Smooth muscle cell (in vitro differentiated cells): ENCODE data around the gene CMC1. TPM values are rescaled to one million over a fixed set of nuclear protein-coding genes. Genes with fewer than 3 reads are reported as not detected.

ENCODE experiments used
- DNase-seq: peaks from one replicate; lab custom pipeline; 2025; ENCODE audit not compliant: unreplicated experiment; lab: John Stamatoyannopoulos, UW
- H2AFZ ChIP-seq: fragments of 200-600 bp; sonication (generic); 2 replicates; pipeline ENCODE4 v1.6.0; 2016; ENCODE audit warnings: antibody characterized with exemption, low read depth, mild to moderate bottlenecking
- H3F3A ChIP-seq: fragments of 200-600 bp; sonication (generic); 2 replicates; pipeline ENCODE4 v1.6.0; 2017; ENCODE audit warnings: antibody characterized with exemption, low read depth
- H3K27ac ChIP-seq: fragments of 200-600 bp; sonication (generic); 2 replicates; pipeline ENCODE4 v1.5.1; 2016; ENCODE audit warnings: low read depth, mild to moderate bottlenecking
- H3K27me3 ChIP-seq: fragments of 200-600 bp; sonication (generic); 2 replicates; pipeline ENCODE4 v1.6.1; 2016; ENCODE audit warnings: low read depth, mild to moderate bottlenecking
- H3K36me3 ChIP-seq: fragments of 200-600 bp; sonication (generic); 2 replicates; pipeline ENCODE4 v1.5.1; 2016; ENCODE audit warnings: low read depth
- H3K4me1 ChIP-seq: fragments of 200-600 bp; sonication (generic); 2 replicates; pipeline ENCODE4 v1.5.1; 2016; ENCODE audit warnings: low read depth
- H3K4me2 ChIP-seq: fragments of 200-600 bp; sonication (generic); 2 replicates; pipeline ENCODE4 v1.6.0; 2016; ENCODE audit warnings: mild to moderate bottlenecking
- H3K4me3 ChIP-seq: fragments of 200-600 bp; sonication (generic); 2 replicates; pipeline ENCODE4 v1.5.1; 2016; ENCODE audit warnings: mild to moderate bottlenecking
- H3K79me2 ChIP-seq: fragments of 200-600 bp; sonication (generic); 2 replicates; pipeline ENCODE4 v1.6.0; 2016; ENCODE audit warnings: low read depth, mild to moderate bottlenecking
- H3K9ac ChIP-seq: fragments of 200-600 bp; sonication (generic); 2 replicates; pipeline ENCODE4 v1.6.0; 2016; ENCODE audit warnings: low read depth
- H3K9me3 ChIP-seq: fragments of 200-600 bp; sonication (generic); replicated peaks from 2 replicates; pipeline ENCODE4 v1.5.1; 2016; ENCODE audit warnings: low read depth
- H4K20me1 ChIP-seq: fragments of 200-600 bp; sonication (generic); 2 replicates; pipeline ENCODE4 v1.6.0; 2016; ENCODE audit warnings: low read depth
- whole genome bisulfite sequencing: methylation state at CpG from one replicate; pipeline ENCODE4 v1.1.7; 2016; ENCODE audit warnings: low lambda C conversion rate; 5-methylcytosine and 5-hydroxymethylcytosine counted together
- polyA plus RNA-seq: library from polyadenylated mRNA; unstranded; fragments of >200 nt; fragmentation: Nextera tagmentation; extraction: Ambion mirVana; gene quantifications from 2 replicates; pipeline ENCODE4 v1.2.1, GENCODE V29; 2016
- total RNA-seq: library from RNA; depleted of rRNA; stranded (reverse); fragments of >200 nt; gene quantifications from 2 replicates; pipeline ENCODE4 v1.2.3, GENCODE V29; 2014
- TF ChIP-seq, protein P1 (sequence below): fragments of 200-600 bp; sonication (generic); IDR thresholded peaks from 2 replicates; pipeline ENCODE4 v1.5.1; 2017; ENCODE audit warnings: borderline replicate concordance, mild to moderate bottlenecking, antibody characterized with exemption; ENCODE audit not compliant: insufficient read depth, poor library complexity, severe bottlenecking

The CMC1 gene
- total and polyA plus RNA-seq, 2 experiments from 2014 or later = 23.0 to 41.4 TPM

DNA sequence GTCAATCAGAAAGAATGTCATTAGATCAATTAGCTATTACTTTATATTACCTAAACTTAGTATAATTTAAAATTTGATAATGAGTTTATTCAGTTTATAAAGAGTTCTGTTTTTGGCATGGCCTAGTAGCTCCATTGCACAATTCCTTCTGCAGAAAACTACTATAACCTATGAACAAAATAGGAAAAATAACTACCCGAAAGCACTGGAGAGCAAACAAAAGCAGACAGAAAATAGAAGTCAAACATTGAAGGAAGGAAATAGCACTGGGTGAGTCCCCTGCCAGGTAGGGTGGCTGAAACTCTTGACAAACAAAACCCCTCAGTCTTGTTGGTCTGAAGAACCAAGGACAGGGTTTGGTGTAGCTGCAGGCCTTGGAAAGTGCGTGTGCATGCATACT, 37.5 kb downstream of the CMC1 start:
- Histone ChIP-seq H3K9ac (no peak overlapping the region), H3K27me3 (no peaks in the 10 kb centered on the region), H3K79me2 (no peaks in the 10 kb centered on the region), H3K27ac (no peak overlapping the region), H3K9me3 (no peaks in the 10 kb centered on the region), H3K36me3 (no peaks in the 10 kb centered on the region), H3K4me3 (no peak overlapping the region), H4K20me1 (peaks cover 16% of the 10 kb centered on the region), H3K4me1 (no peaks in the 10 kb centered on the region), H3K4me2 (no peak overlapping the region), H3F3A (no peaks in the 10 kb centered on the region), H2AFZ (no peak overlapping the region)
- DNase-seq = no peak
- 97% methylated on average over 2 of the region's 2 CpGs for WGBS
- TF ChIP-seq, protein P1, sequence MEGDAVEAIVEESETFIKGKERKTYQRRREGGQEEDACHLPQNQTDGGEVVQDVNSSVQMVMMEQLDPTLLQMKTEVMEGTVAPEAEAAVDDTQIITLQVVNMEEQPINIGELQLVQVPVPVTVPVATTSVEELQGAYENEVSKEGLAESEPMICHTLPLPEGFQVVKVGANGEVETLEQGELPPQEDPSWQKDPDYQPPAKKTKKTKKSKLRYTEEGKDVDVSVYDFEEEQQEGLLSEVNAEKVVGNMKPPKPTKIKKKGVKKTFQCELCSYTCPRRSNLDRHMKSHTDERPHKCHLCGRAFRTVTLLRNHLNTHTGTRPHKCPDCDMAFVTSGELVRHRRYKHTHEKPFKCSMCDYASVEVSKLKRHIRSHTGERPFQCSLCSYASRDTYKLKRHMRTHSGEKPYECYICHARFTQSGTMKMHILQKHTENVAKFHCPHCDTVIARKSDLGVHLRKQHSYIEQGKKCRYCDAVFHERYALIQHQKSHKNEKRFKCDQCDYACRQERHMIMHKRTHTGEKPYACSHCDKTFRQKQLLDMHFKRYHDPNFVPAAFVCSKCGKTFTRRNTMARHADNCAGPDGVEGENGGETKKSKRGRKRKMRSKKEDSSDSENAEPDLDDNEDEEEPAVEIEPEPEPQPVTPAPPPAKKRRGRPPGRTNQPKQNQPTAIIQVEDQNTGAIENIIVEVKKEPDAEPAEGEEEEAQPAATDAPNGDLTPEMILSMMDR = no peak

DNA sequence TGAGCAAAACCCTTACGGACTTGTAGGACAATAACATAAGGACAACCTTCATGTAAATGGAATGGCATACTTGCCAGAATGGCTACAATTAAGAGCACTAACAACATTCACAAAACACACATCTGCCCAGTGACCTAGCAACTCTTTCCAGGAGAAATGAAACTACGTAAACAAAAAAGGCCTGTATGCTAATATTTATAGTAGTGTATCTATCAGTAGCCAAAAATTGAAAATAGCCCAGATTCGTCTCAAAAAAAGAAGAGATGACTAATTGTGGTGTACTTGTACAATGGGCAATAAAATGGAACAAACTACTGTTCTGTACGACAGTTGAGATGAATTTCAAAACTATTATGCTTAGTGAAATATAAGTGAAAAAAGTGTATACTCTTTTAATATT, 38.4 kb downstream of the CMC1 start:
- no peaks in the 10 kb centered on the region for H3K27me3 ChIP-seq
- DNase-seq = no peak
- H3K27ac ChIP-seq = no peak overlapping the region
- no peaks in the 10 kb centered on the region for H3K9me3 ChIP-seq
- H2AFZ ChIP-seq = no peak overlapping the region
- H3K4me3 ChIP-seq = no peak overlapping the region
- TF ChIP-seq, protein P1 = no peak
- no peak overlapping the region for H3K9ac ChIP-seq
- no peaks in the 10 kb centered on the region for H3K4me1 ChIP-seq
- H3K4me2 ChIP-seq = no peak overlapping the region
- H3K36me3 ChIP-seq = no peaks in the 10 kb centered on the region
- 87% methylated on average over 4 of the region's 4 CpGs for WGBS
- no peaks in the 10 kb centered on the region for H3F3A ChIP-seq
- peaks cover 16% of the 10 kb centered on the region for H4K20me1 ChIP-seq
- no peaks in the 10 kb centered on the region for H3K79me2 ChIP-seq

DNA sequence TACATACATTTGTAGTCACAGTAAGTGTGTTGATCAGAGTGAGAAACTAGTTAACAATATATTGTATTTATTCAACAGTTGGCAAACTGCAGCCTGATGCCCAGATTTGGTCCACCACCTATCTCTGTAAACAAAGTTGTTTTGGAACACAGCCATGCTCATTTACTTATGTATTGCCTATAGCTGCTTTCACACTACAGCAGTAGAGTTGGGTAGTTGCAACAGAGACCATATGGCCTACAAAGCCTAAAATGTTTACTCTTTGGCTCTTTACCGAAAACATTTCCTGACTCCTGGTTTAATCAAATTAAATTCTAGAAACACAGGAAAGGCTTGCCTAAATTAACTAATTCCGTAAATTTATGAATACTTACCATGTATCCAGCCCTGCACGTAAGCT, 39.4 kb downstream of the CMC1 start:
- Histone ChIP-seq H4K20me1 (peaks cover 16% of the 10 kb centered on the region), H3F3A (no peaks in the 10 kb centered on the region), H3K36me3 (no peaks in the 10 kb centered on the region), H3K4me2 (no peak overlapping the region), H3K4me1 (no peaks in the 10 kb centered on the region), H3K79me2 (no peaks in the 10 kb centered on the region), H2AFZ (no peak overlapping the region), H3K4me3 (no peak overlapping the region), H3K9me3 (no peaks in the 10 kb centered on the region), H3K9ac (no peak overlapping the region), H3K27ac (no peak overlapping the region), H3K27me3 (no peaks in the 10 kb centered on the region)
- TF ChIP-seq, protein P1 = no peak
- 93% methylated on average over 3 of the region's 3 CpGs for WGBS
- DNase-seq = no peak

DNA sequence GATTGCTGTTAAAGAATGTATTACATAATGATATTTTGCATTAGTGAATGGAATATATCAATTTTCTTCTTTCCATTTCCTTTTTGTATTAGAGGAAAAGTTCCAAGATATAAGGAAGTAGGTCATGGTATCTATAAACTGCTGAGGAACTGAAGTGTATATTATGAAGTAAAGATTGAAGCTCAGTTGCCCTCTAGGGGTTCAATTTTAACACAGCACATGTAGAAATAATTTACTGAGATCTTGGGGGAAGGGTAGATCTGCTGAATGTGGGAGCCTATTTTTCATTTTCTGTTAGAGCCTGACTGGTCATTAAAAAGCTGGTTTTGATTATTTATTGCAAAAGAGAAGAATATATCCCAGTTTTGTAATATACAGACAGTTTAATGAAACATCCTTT, 45.2 kb downstream of the CMC1 start:
- no peak for DNase-seq
- Histone ChIP-seq H3K4me2 (no peak overlapping the region), H3K9me3 (peaks cover 4% of the 10 kb centered on the region), H3K79me2 (no peaks in the 10 kb centered on the region), H3K4me1 (no peaks in the 10 kb centered on the region), H3K27me3 (no peaks in the 10 kb centered on the region), H3K9ac (no peak overlapping the region), H4K20me1 (peaks cover 13% of the 10 kb centered on the region), H3K36me3 (no peaks in the 10 kb centered on the region), H2AFZ (no peak overlapping the region), H3K27ac (no peak overlapping the region), H3F3A (no peaks in the 10 kb centered on the region), H3K4me3 (no peak overlapping the region)
- TF ChIP-seq, protein P1 = peak; percentile 43
